Stimulated activated CD4-positive, alpha-beta T cell treated with anti-CD3 and anti-CD28 coated beads, TNF-alpha, amount 100 ng/mL, for 48 hours (primary cell): ENCODE measurements around the gene LRRC71.
"Not testable (repeated sequence)": the region's sequence is repeated elsewhere in the genome, so short reads cannot be mapped to it uniquely, and the experiment has no call there.

Experiments used
- DNase-seq, 3 donors: peaks; one replicate each; pipeline ENCODE4 v3.0.0-alpha.2; 2020; ENCODE audit warnings: low read depth in 3 of 3

Gene LRRC71

DNA sequence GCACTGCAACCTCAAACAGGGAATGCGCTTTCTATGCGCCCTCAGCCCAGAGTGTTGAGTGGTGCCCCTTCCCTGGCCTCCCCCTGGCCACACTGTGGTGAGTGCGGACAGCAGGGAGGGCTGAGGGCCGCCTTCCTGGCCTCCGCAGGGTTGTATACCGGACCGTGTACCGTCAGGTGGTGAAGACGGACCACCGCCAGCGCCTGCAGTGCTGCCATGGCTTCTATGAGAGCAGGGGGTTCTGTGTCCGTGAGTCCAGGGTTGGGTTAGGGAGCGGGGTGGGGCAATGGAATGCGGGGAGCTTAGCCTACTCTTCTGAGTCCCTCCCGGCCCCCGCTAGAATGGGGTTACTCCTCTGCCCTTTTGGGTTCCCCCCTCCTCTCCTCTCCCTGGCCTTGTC, 15.3 kb upstream of the LRRC71 start:
- DNase-seq = no peak

DNA sequence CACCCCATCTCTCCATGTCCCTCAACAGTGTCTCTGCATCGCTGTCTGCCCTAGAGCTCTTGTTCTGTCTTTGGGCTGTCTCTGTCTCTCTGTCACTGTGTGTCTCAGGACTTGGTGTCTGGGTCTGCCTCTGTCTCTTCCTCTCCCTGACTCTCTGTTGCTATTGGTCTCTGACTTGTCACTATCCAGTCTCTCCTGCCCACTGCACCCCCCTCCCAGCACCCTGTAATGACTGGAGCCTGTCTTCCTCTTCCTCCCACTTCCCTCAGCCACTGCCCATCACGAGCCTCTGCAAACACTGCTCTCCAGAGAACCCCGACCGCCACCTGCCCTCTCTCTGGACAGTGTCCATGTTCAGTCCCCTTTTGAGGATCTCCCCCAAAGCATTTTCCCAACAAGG, 14.8 kb upstream of the LRRC71 start:
- no peak for DNase-seq

DNA sequence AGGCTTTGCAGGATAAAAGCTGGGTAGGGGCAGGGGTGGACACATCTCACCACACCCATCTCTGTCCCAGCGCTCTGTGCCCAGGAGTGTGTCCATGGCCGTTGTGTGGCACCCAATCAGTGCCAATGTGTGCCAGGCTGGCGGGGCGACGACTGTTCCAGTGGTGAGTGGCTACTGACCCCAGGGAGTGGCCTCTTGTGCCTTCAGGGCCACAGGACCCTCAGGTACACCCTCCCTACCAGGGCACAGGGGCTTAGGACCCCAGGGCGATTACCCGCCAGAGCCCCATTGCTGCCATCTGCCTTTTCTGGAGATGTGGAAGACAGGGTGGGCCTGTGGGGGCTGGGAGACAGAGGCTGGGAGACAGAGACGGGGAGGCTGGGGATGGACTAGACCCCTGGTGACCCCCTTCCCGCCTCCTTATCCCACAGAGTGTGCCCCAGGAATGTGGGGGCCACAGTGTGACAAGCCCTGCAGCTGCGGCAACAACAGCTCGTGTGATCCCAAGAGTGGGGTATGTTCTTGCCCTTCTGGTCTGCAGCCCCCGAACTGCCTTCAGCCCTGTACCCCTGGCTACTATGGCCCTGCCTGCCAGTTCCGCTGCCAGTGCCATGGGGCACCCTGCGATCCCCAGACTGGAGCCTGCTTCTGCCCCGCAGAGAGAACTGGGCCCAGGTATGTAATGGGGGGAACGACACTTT, 14.1 kb upstream of the LRRC71 start:
- DNase-seq = no peak

DNA sequence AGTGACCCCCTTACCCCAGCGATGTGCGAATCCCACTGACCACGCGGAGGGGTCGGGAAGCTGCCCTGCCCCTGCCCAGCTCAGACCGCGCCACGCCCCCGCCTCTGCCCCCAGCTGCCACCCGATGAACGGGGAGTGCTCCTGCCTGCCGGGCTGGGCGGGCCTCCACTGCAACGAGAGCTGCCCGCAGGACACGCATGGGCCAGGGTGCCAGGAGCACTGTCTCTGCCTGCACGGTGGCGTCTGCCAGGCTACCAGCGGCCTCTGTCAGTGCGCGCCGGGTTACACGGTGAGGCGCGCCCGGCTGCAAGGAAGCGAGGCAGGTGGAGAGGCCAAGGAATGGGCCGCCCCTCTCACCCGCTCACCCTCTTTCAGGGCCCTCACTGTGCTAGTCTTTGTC, 11.9 kb upstream of the LRRC71 start:
- DNase-seq = no peak

DNA sequence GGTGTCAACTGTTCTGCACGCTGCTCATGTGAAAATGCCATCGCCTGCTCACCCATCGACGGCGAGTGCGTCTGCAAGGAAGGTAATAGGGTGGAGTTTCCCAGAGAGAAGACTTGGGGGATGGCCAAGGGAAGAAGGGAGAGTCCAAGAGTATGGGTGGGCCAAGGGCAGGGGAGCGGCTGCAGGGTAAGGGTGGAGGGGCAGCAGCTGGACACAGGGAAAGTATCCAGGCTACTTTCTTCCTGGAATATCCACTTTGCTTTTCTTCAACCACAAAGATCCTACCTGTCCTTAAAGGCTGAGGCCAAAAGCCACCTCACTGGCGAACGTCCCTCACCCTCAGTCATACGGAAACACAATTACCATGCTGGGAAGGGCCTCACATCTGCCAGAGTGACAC, 11.5 kb upstream of the LRRC71 start:
- no peak for DNase-seq

DNA sequence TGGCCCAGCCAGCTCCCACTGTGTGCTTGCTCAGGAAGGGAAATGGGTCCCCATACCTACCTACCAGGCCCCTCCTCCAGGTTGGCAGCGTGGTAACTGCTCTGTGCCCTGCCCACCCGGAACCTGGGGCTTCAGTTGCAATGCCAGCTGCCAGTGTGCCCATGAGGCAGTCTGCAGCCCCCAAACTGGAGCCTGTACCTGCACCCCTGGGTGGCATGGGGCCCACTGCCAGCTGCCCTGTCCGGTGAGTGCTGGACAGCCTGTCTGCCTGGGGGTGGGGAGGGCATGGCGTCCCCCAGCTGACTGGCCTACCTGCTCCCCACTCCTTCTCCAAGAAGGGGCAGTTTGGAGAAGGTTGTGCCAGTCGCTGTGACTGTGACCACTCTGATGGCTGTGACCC, 10.8 kb upstream of the LRRC71 start:
- no peak for DNase-seq

DNA sequence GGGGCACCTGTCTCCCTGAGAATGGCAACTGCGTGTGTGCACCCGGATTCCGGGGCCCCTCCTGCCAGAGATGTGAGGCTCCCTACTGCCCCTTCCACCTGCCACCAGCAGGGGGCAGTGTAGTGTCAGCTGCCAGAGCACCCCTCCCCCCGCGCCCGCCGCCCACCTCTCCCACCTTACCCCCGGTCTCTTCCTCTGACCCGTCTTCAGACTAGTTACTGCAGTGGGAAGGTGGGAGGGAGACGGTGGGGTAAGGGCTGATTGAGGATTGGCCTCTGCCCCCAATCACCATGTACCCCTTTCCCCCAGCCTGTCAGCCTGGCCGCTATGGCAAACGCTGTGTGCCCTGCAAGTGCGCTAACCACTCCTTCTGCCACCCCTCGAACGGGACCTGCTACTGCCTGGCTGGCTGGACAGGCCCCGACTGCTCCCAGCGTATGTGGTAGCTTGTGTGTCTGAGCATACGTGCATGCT, 10.1 kb upstream of the LRRC71 start:
- peak; percentile 34 to 68 (median 46) for DNase-seq

DNA sequence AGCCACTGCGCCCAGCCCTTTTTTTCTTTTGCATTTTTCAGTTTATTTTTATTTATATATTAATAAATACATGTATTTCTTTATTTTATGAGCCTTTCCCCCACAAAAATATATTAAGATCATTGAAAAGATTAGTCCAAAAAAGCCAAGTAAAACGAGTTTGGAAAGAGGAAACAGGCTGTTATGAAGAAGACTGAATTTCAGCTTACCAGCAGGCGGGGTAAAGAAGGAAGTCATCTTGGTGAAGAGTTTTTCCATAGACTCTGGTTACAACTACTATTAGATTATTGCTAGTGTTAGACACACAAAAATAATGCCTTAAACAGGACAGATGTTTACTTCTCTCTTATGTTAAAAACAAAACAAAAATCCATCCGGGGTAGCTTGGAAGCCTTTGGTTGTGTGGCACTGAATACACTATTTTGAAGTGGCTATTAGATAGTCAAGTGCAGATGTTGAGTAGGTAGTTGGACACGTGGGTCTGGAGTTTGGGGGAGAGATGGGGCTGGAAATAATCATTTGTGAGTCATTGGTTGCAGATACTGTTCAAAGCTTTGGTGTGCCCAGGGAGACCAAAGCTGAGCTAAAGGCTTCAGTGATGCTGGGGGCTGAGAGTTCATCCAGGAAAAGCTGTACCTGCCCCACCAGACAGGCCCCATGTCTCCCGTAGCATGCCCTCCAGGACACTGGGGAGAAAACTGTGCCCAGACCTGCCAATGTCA, 8.7 kb upstream of the LRRC71 start:
- DNase-seq = no peak

DNA sequence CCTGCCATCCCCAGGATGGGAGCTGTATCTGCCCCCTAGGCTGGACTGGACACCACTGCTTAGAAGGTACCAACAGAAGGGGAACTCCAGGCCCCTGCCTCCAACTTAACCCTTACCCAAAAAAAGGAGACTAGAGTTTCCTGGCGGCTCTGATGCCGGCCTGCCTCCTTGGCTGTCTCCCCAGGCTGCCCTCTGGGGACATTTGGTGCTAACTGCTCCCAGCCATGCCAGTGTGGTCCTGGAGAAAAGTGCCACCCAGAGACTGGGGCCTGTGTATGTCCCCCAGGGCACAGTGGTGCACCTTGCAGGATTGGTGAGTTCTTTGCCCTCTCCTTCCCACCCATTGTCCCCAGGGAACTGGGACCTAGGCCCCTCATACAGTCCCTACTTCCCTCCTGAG, 8.1 kb upstream of the LRRC71 start:
- DNase-seq = no peak

DNA sequence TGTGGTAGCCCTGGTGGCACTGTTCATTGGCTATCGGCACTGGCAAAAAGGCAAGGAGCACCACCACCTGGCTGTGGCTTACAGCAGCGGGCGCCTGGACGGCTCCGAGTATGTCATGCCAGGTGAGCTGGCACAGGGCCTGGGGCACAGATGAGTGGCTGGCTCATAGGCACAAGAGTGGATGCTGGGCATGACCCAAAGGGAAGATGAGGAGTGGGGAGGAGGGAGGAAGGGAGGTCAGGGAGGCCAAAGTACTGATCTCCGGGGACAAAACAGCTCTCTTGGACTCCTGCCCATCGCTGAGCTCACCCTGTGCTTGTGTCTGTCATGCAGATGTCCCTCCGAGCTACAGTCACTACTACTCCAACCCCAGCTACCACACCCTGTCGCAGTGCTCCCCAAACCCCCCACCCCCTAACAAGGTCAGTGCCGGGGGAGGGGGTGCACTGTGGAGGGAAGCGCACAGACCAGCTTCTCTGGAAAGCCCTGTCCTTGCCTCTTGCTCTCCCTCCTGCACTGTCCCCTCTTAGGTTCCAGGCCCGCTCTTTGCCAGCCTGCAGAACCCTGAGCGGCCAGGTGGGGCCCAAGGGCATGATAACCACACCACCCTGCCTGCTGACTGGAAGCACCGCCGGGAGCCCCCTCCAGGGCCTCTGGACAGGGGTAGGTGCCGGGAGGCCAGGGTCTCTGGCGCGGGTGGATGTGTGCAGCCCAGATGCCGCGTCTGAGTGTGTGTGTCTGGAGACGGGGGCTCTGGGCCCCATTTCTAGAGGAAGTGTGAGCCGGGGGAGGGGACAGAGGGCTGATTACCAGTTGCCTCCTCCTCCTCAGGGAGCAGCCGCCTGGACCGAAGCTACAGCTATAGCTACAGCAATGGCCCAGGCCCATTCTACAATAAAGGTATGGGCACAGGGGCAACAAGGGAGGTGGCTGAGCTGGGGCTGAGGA, 7.3 kb upstream of the LRRC71 start:
- DNase-seq = no peak

DNA sequence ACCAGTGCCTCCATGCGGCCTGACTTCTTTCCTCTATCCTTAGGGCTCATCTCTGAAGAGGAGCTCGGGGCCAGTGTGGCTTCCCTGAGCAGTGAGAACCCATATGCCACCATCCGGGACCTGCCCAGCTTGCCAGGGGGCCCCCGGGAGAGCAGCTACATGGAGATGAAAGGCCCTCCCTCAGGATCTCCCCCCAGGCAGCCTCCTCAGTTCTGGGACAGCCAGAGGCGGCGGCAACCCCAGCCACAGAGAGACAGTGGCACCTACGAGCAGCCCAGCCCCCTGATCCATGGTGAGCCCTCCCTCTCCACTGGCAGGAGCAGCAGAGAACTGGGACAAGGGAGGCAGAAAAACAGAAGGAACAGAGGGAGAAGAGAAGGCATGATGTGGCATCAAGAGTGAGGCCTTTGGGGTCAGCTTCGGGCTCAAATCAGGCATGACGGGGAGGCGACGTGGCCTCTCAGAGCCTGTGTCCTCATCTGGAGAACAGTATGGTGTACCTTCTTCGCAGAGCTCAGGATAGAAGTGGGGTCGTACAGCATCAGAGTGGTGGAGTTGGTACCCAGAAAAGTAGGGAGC, 6.5 kb upstream of the LRRC71 start:
- DNase-seq = no peak

DNA sequence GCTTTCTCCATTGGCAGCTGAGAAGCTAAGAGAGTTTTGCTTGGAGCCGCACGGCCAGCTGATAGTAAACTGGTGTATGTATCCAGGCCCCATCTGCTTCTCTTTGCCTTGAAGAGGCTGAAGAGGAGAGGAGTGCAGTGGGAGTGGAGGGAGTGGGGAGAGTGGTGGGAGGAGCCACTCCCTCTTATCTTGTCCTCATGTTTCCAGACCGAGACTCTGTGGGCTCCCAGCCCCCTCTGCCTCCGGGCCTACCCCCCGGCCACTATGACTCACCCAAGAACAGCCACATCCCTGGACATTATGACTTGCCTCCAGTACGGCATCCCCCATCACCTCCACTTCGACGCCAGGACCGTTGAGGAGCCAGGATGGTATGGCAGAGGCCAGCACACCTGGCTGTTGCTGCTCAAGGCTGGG, 6.0 kb upstream of the LRRC71 start:
- no peak for DNase-seq

DNA sequence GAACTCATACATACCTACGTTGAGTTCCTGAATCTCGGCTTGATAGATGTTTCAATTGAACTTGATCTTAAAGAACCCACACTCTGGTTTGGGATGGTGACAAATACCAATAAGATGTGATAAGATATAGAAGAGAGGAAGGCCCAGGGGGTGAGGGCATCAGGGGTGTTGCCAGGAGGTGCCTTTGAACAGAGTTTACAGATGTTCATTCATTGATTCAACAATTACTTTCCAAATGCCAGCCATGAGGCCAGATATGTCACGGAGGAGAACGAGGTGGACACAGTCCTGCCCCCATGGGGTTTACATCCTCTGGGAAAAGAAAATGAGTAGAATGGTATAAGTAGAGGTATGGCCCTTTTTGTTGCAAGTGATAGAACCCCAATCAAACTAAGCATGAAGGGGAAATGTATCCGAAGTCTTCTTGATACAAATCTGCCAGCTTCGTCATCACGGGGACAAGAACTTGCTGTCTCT, 659 bp downstream of the LRRC71 start:
- DNase-seq = no peak

DNA sequence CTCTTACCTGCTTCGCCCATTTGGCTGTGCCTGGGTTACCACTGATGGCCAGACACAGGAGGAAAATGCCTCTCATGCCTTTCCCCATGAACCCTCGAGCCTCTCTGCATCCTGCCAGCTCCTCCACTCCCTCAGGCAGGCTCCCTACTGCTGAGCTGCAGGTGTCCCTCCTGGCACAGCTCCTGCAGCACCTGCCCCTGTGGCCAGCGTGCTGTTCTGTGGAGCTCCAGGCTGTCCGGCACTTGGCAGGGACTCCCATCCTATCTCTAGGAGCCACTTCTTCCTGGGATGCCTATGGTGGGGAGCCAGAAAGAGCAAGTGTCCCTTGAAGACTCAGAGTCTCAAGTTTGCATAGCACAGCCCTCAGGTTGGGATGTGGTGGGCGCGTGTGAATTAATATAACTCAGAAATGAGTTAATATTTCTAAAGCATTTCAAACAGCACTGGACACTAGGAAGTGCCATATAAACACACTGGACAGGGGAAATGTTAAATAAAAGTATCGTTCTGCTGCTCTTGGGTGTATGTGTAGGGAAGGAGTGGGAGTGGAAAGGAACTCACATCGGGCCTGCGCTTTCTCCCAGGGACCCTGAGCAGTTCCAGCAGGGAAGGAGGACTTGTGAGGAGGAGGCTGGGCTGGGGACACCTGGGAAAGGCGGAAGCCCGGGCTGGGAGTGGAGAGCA, 2.7 kb downstream of the LRRC71 start:
- no peak for DNase-seq

DNA sequence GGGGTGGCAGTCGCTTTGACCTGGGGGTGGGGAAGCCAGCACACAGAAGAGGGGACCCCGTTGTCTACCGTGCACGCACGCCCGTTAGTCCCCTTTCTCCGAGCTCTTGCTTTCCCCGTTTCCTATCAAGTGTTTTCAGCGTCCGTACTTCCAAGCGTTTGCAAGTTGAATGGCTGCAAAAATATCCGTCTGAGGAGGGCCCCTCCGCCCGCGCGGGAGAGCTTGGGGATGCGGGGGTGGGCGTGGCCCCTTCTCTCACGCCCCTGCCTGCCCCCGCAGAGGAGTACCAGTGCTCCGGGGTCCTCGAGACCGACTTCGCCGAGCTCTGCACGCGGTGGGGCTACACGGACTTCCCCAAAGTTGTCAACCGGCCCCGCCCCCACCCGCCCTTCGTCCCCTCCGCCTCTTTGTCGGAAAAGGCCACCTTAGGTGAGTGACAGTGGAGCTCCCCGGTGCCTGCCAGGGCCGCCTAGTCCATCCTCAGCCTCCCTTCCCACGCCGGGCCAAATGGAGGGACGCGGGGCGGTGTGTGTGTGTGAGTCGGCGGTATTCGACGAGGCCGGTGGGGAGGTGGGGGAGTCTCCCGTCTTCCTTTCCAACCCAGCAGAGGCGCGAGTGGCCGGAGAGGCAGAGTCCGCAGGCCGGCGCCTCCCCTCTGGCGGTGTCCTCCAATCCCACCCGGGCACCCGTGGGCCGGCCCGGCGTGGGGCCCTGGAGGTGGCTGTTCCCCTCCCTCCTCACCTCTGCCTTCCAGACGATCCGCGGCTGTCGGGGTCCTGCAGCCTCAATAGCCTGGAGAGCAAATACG, 3.4 kb downstream of the LRRC71 start:
- DNase-seq = no peak

DNA sequence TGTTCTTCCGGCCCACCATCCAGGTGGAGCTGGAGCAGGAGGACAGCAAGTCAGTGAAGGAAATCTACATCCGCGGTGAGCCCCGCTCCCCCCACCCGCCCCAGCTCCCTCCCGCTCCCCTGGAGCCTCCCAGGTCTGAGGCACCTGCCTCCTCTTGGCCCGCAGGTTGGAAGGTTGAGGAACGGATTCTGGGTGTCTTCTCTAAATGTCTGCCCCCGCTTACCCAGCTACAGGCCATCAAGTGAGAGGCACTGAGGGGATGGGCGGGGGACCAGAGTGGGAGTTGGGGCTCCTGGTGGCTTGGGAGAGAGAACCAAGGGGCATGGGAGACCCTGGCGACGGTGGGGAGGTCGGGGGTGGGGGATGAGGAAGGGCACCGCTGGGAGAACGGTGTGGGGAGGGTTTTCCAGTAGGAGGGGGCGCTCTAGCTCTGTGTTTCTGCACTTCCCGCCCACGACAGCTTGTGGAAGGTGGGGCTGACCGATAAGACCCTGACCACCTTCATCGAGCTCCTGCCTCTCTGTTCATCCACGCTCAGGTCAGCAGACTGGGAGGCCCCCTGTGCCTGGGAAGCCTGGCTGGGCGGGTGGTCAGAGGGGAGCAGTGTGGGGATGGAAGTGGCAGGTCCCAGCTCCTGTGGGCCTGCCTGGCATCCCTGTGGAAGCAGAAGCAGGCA, 4.2 kb downstream of the LRRC71 start:
- DNase-seq = no peak

DNA sequence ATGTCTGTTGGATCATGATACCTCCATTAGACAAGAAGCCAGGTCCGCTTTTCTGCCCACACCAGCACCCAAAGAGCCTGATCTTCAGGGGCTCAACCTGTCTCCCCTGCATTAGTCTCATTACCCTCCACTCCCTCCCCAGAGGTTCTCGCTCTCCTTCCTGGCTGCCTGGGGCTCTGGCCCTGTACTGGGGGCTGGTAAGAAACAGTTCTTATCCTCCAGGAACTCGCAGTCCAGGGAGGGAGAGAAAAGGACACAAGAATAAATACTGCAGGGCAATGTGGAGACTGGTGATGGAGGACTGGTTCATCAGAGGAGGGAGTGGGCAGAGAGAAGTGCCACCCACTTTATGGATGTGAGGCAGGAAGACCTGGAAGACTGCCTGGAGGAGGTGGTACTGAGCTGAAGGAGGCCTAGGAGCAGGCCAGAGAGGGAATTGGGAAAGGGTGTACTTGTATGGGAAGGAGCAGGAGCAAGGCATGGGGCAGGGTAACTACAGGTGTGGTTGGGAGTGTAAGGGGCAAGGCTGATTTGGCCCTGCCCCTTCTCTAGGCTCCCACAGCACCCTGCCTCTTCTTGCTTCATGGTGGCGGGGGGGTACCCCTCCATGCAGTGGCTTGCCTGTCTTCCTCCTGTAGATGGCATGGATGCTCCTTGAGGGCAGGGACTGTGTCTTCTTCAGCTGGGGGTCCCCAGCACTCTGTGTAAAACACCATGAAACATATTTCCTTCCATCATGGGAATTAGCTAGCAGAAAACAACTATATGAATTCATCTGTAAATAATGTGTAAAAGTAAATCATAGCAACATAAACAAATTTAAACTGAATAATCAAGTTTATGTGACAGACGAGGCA, 5.0 kb downstream of the LRRC71 start:
- DNase-seq = no peak

DNA sequence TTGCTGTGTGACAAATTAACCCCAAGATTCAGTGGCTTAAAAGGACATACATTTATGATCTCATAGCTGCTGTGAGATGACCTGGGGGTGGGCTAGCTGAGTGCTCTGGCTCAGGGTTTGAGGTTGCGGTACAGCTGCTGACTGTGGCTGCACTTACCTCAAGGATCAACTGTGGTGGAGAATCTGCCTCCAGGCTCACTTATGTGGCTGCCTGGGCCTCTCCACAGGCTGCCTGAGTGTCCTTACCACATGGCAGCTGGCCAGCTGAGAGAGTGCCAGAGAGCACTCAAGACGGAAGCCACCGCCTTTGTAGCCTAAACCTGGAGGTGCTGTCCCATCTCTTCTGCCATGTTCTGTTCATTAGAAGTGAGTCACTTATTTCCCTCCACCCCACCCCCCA, 5.7 kb downstream of the LRRC71 start:
- DNase-seq = peak; percentile 14 to 58 (median 25)

DNA sequence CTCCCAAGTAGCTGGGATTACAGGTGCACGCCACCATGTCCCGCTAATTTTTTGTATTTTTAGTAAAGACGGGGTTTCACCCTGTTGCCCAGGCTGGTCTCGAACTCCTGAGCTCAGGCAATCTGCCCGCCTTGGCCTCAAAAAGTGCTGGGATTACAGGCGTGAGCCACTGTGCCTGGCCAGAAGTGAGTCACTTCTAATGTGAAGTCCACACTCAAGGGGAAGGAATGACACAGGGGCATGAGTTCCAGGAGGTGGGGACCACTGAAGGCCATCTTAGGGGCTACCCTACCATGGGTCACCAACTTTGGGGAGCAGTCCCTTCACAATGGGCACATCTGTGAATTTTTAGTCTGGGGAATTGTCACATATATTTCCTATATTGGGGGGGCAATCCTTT, 6.3 kb downstream of the LRRC71 start:
- DNase-seq = not testable (repeated sequence)
